Mammary epithelial cell (primary cell): ENCODE data around the gene SLC39A3.

Experiments used
- EZH2 ChIP-seq: IDR thresholded peaks from 2 replicates; pipeline ENCODE4 v1.6.1; 2012; ENCODE audit warnings: low read length, inconsistent platforms, borderline replicate concordance
- TF ChIP-seq, protein P1 (sequence below), 2 donors: IDR thresholded peaks in 1 of 2; conservative IDR thresholded peaks in 1 of 2; 2 replicates each; pipeline ENCODE4 v1.5.1; 2011 to 2012; ENCODE audit warnings: inconsistent platforms in 2 of 2, low read length in 2 of 2, mild to moderate bottlenecking in 2 of 2, control low read depth in 1 of 2, low read depth in 1 of 2; ENCODE audit not compliant: insufficient read depth in 1 of 2; ENCODE audit errors: extremely low read depth in 1 of 2

DNA sequence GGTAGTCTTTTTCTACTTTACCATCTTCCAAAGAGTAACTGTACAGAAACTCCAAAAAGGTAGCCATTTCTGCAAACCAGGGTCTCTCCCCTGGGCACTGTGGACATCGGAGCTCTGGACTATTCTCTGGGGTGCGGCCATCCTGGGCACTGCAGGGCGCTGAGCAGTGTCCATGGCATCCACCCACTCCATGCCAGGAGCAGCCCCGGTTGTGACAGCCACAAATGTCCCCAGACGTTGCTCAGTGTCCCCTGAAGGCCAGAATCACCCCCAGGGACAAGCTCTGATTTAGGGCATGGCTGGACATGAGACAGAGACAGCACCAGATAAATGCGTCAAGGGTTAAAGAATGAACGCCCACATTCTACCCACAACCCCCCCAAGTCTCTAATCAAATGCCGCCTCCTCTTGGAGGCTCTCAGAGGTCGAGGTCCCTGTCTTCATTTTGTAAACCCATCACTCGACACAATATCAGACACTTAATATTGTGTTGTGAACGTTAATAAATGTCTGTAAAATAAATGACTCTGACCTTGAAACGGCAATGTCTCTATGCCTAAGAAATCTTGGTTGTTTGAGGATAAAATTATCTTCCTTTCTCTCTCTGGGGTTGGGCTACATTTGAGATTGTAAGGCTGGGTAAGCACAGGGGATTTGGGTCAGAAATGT is 46.2 kb downstream of the SLC39A3 start:
- TF ChIP-seq, protein P1, sequence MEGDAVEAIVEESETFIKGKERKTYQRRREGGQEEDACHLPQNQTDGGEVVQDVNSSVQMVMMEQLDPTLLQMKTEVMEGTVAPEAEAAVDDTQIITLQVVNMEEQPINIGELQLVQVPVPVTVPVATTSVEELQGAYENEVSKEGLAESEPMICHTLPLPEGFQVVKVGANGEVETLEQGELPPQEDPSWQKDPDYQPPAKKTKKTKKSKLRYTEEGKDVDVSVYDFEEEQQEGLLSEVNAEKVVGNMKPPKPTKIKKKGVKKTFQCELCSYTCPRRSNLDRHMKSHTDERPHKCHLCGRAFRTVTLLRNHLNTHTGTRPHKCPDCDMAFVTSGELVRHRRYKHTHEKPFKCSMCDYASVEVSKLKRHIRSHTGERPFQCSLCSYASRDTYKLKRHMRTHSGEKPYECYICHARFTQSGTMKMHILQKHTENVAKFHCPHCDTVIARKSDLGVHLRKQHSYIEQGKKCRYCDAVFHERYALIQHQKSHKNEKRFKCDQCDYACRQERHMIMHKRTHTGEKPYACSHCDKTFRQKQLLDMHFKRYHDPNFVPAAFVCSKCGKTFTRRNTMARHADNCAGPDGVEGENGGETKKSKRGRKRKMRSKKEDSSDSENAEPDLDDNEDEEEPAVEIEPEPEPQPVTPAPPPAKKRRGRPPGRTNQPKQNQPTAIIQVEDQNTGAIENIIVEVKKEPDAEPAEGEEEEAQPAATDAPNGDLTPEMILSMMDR (conservative IDR thresholded peaks at IDR 0.05 in 1 of 2, IDR thresholded peaks at IDR 0.05 in 1 of 2; ENCODE audit: extremely low read depth in 1 of 2, insufficient read depth in 1 of 2, low read depth in 1 of 2, low read length in 2 of 2) = no peak
- TF ChIP-seq EZH2 = no peak
